ENCODE results near the gene PDYN.

PDYN gene

DNA sequence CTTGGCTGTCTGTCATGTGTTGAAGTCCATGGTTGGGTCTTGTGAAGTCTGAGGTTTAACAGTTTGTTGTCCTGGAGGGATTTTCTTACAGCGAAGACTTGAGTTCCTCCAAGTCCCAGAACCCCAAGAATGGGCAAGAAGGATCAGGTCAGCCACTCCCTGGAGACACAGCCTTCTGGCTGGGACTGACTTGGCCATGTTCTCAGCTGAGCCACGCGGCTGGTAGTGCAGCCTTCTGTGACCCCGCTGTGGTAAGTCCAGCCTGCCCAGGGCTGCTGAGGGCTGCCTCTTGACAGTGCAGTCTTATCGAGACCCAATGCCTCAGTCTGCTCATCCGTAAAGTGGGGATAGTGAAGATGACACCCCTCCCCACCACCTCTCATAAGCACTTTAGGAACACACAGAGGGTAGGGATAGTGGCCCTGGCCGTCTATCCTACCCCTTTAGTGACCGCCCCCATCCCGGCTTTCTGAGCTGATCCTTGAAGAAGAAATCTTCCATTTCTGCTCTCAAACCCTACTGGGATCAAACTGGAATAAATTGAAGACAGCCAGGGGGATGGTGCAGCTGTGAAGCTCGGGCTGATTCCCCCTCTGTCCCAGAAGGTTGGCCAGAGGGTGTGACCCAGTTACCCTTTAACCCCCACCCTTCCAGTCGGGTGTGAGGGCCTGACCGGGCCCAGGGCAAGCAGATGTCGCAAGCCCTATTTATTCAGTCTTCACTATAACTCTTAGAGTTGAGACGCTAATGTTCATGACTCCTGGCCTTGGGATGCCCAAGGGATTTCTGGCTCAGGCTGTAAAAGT is 55.2 kb downstream of the PDYN start:
- Mint-ChIP-seq H3K4me3 (no peak overlapping the region), H3K9me3 (ENCODE audit: low read depth) (no peaks in the 10 kb centered on the region), H3K27ac (no peak overlapping the region), H3K36me3 (no peaks in the 10 kb centered on the region), H3K27me3 (peaks cover 4% of the 10 kb centered on the region), H3K4me1 (ENCODE audit: low read depth) (no peaks in the 10 kb centered on the region)

DNA sequence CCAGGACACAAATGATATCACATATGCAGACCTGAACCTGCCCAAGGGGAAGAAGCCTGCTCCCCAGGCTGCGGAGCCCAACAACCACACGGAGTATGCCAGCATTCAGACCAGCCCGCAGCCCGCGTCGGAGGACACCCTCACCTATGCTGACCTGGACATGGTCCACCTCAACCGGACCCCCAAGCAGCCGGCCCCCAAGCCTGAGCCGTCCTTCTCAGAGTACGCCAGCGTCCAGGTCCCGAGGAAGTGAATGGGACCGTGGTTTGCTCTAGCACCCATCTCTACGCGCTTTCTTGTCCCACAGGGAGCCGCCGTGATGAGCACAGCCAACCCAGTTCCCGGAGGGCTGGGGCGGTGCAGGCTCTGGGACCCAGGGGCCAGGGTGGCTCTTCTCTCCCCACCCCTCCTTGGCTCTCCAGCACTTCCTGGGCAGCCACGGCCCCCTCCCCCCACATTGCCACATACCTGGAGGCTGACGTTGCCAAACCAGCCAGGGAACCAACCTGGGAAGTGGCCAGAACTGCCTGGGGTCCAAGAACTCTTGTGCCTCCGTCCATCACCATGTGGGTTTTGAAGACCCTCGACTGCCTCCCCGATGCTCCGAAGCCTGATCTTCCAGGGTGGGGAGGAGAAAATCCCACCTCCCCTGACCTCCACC is 56.4 kb downstream of the PDYN start:
- Mint-ChIP-seq H3K4me3 (no peak overlapping the region), H3K9me3 (ENCODE audit: low read depth) (no peaks in the 10 kb centered on the region), H3K27me3 (peaks cover 1% of the 10 kb centered on the region), H3K27ac (no peak overlapping the region), H3K36me3 (no peaks in the 10 kb centered on the region), H3K4me1 (ENCODE audit: low read depth) (no peaks in the 10 kb centered on the region)

DNA sequence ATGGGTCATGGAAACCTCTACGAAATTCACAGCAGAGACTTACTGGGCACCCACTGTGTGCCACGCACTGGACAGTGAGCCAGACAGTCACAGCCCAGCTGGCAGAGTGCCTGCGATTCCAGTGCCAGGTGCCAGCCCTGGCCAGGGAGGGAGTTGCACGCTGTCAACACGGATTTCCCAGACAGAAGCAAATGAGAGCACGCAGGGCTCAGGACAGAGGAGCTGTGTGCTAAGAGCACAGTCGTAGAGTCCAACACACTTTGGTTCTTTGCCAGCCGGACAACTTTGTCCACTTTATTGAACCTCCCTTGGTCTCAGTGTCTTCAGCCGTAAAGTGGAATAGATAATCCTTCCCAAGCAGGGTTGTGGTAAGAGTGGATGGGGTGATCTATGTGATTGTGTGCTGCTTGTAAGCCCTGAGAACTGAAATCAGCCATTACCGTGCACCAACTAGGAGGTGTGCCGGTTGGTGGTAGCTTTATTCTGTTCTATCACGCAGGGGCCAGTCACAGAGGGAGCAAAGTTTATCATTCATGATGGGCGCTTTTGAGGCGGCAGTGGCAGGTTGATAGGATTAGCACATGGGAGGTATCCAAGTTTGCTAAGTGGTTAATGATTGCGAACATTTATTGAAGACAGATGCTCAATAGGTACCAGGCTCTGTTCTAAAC is 58.0 kb downstream of the PDYN start:
- Mint-ChIP-seq H3K4me3 (no peak overlapping the region), H3K36me3 (no peaks in the 10 kb centered on the region), H3K9me3 (ENCODE audit: low read depth) (no peaks in the 10 kb centered on the region), H3K4me1 (ENCODE audit: low read depth) (no peaks in the 10 kb centered on the region), H3K27me3 (peaks cover 1% of the 10 kb centered on the region), H3K27ac (no peak overlapping the region)

DNA sequence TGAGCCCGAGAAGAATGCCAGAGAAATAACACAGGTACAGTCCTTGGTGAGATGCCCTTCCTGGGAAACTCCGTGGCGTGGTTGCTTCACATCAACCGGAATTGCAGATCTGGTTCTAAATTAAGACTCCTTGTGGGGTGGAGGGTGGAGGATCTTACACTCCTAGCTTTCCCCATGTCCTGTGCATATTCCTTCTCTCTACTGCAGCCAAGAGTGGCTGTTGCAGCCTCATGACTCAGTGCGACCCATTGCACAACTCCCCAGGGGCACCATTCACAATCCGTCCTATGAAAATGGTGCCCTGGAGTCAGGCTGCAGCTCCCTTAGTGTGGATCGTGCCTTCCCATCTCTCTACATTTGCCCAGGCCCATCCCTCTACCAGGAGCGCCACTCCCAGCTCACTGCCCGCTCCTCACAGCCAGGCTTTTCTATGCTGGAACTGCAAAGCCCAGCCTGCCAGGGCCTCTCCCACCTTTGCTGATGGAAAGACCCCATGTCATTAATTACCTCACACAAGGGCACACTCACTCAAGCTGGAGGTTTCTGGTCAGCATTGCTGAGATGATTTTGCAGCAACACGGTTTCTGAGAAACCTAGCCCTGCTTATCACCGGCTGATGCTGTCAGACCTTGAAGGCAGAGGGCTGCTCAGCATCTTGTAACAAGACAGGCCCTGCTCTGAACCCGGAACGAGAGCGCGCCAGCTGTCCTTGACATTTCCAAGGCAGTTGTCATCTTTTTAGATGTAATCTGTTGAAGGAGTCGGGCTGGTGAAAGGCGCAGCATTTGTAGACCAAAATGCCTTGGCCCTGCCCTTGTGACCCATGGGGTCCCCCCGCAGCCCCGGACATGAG is 58.9 kb downstream of the PDYN start:
- H3K4me3 Mint-ChIP-seq = no peak overlapping the region
- H3K36me3 Mint-ChIP-seq = no peaks in the 10 kb centered on the region
- H3K27me3 Mint-ChIP-seq = peaks cover 1% of the 10 kb centered on the region
- no peak overlapping the region for H3K27ac Mint-ChIP-seq
- no peaks in the 10 kb centered on the region for H3K9me3 Mint-ChIP-seq (ENCODE audit: low read depth)
- no peaks in the 10 kb centered on the region for H3K4me1 Mint-ChIP-seq (ENCODE audit: low read depth)

DNA sequence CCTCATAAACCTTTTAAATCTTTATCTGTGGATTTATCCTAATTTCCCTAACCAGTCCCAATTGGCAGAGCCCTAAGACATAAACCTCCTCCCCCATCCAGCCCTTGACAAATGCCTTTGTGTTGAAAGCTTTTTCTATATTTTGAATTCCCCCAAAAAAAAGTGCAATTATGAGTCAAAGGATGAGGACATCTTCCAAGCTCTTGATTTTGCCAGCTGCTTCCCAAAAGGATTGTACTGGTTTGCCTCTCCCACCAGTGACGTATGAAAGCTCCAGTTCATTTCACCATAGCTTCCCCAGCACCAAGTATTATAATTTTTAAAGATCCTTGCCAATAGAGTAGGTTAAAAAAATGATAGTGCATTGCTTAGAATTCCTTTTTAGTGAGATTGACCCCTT is 59.7 kb downstream of the PDYN start:
- Mint-ChIP-seq H3K4me1 (ENCODE audit: low read depth) (no peaks in the 10 kb centered on the region), H3K4me3 (no peak overlapping the region), H3K27me3 (peaks cover 4% of the 10 kb centered on the region), H3K27ac (no peak overlapping the region), H3K36me3 (no peaks in the 10 kb centered on the region), H3K9me3 (ENCODE audit: low read depth) (no peaks in the 10 kb centered on the region)

DNA sequence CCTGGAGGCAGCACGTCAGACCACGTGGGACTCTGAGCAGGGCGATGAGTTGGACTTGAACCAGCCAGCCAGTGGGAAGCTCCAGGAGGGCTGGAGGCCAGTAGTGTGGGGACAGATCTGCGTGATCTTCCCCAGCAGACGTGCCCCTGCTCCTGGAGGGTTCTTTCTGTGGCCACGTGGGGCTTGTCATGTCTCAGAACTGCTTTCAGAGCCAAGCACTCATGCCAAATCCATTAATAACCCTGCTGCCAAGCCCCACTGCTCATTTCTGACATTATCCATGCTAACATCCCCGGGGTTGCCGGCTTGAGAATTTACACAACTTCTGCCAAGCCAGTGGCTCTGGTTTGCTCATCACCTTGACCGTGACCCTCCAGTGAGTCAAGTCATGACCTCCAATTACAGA is 60.4 kb downstream of the PDYN start:
- no peaks in the 10 kb centered on the region for H3K36me3 Mint-ChIP-seq
- H3K27ac Mint-ChIP-seq = no peak overlapping the region
- no peak overlapping the region for H3K4me3 Mint-ChIP-seq
- H3K4me1 Mint-ChIP-seq (ENCODE audit: low read depth) = no peaks in the 10 kb centered on the region
- peaks cover 8% of the 10 kb centered on the region for H3K27me3 Mint-ChIP-seq
- H3K9me3 Mint-ChIP-seq (ENCODE audit: low read depth) = no peaks in the 10 kb centered on the region

DNA sequence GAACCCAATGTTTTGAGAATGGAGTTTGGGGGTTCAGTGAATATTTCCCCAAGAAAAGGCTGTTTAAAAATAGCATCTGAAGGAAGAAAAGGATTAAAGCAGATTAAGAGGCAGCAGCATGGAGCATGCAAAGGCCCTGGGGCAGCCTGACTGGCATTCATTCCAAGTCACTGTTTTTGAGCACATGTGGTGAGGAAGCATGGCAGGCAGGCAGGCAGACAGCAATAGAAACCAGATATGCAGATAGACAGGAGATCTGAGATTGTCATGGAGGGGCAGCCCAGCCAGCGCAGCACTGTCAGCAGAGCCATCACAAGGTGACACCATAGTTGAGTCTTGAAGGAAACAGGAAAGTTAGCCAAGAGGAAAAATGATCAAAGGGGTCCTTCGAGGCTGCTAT is 60.9 kb downstream of the PDYN start:
- H3K4me1 Mint-ChIP-seq (ENCODE audit: low read depth) = no peaks in the 10 kb centered on the region
- peaks cover 8% of the 10 kb centered on the region for H3K27me3 Mint-ChIP-seq
- no peaks in the 10 kb centered on the region for H3K9me3 Mint-ChIP-seq (ENCODE audit: low read depth)
- no peaks in the 10 kb centered on the region for H3K36me3 Mint-ChIP-seq
- H3K4me3 Mint-ChIP-seq = no peak overlapping the region
- H3K27ac Mint-ChIP-seq = no peak overlapping the region

DNA sequence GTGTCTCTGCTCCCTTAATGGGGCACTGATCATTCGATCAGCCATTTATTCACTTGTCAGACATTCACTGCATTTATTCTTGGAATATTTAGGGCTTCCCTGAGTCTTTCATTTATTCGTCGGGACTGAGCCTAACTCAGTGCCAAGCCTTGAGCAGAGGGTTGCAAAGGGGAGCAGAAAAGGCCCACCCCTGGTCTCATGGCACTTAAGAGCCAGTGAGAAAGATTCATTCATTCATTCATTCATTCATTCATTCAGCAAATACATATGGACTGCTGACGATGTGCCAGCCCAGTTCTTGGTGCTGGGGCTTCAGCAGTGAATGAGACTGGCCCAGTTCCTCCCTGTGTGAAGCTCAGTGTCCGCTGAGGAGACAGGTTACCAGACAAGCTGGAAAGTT is 62.0 kb downstream of the PDYN start:
- Mint-ChIP-seq H3K36me3 (no peaks in the 10 kb centered on the region), H3K27ac (no peak overlapping the region), H3K4me1 (ENCODE audit: low read depth) (no peaks in the 10 kb centered on the region), H3K27me3 (peaks cover 8% of the 10 kb centered on the region), H3K9me3 (ENCODE audit: low read depth) (no peaks in the 10 kb centered on the region), H3K4me3 (no peak overlapping the region)

DNA sequence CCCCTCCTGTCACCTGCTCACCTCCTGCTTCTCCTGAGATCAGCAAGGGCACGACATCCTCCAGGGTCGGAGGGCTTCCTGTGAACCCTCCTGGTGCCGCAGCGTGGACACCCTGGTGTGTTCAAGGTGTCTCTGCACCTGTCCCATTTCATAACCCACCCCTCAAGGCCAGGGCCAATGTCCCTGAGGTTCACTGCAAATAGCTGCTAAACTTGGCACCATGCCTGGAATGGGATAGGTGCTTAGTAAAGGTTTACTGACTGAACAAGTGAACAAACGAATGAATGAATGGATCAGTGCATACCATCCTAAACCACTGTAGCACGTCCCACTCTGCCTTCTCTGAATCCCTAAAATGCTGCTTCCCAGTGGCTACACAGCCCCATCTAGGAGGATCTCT is 63.7 kb downstream of the PDYN start:
- peaks cover 8% of the 10 kb centered on the region for H3K27me3 Mint-ChIP-seq

DNA sequence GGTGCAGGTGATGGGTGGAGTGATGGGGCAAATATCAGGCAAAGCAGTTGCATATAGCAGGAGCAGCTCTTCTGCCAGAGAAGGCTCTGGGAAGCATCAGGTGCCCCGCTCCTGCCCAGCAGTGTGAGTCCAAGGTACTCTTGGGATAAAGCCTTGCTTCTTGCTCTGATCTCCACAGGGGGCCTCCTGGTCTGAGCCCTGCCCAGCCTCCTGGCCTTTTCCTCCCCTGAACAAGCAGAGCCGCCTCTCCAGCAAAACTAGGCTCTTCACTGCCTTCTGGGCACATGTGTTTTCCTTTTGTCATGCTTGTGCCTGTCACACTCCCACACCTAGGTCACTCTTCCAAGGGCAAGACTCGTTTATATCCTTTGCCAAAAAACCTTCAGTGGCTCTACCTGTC is 64.4 kb downstream of the PDYN start:
- H3K27me3 Mint-ChIP-seq = peaks cover 8% of the 10 kb centered on the region
- no peak overlapping the region for H3K27ac Mint-ChIP-seq

More for the DNA sequence above, 63.7 kb downstream of the PDYN start:
- H3K4me1 Mint-ChIP-seq (ENCODE audit: low read depth) = no peaks in the 10 kb centered on the region
- H3K9me3 Mint-ChIP-seq (ENCODE audit: low read depth) = no peaks in the 10 kb centered on the region
- H3K27ac Mint-ChIP-seq = no peak overlapping the region
- H3K4me3 Mint-ChIP-seq = no peak overlapping the region
- H3K36me3 Mint-ChIP-seq = no peaks in the 10 kb centered on the region

DNA sequence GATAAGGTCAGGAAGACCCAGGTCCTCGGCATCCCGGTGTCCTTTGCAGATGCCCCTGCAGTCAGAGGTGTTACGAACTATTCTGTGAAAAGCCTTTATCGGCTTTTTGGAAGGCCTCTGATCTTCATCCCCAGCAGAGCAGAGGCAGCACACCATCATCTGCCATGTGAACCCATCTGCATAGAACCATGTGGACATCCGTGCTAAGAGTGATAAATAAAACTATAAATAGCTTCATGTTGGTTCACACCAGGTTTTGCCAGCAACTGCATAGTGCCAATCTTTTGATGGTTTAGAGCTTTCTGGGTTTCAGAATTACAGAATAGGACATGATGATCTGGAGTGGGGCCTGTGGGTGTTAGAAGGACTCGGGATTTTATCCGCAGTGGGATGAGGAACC is 65.1 kb downstream of the PDYN start:
- no peaks in the 10 kb centered on the region for H3K36me3 Mint-ChIP-seq
- H3K9me3 Mint-ChIP-seq (ENCODE audit: low read depth) = no peaks in the 10 kb centered on the region
- no peak overlapping the region for H3K4me3 Mint-ChIP-seq
- no peak overlapping the region for H3K27ac Mint-ChIP-seq
- H3K4me1 Mint-ChIP-seq (ENCODE audit: low read depth) = no peaks in the 10 kb centered on the region
- H3K27me3 Mint-ChIP-seq = peaks cover 8% of the 10 kb centered on the region

More for the DNA sequence above, 64.4 kb downstream of the PDYN start:
- no peaks in the 10 kb centered on the region for H3K4me1 Mint-ChIP-seq (ENCODE audit: low read depth)
- no peak overlapping the region for H3K4me3 Mint-ChIP-seq
- H3K9me3 Mint-ChIP-seq (ENCODE audit: low read depth) = no peaks in the 10 kb centered on the region
- H3K36me3 Mint-ChIP-seq = no peaks in the 10 kb centered on the region

Measured in activated naive CD8-positive, alpha-beta T cell (primary cell).